Activated naive CD8-positive, alpha-beta T cell (primary cell): ENCODE data around the gene CCDC88A.
"Not testable (repeated sequence)": the region's sequence is repeated elsewhere in the genome, so short reads cannot be mapped to it uniquely, and the experiment has no call there.

Experiments
- H3K27ac Mint-ChIP-seq: one replicate; pipeline ENCODE4 v1.8.0; 2021; ENCODE audit warnings: mixed read lengths
- H3K27me3 Mint-ChIP-seq: one replicate; pipeline ENCODE4 v1.8.0; 2021; ENCODE audit warnings: mixed read lengths
- H3K36me3 Mint-ChIP-seq: one replicate; pipeline ENCODE4 v1.8.0; 2021; ENCODE audit warnings: mixed read lengths
- H3K4me1 Mint-ChIP-seq: one replicate; pipeline ENCODE4 v1.8.0; 2021; ENCODE audit warnings: low read depth, mixed read lengths
- H3K4me3 Mint-ChIP-seq: one replicate; pipeline ENCODE4 v1.8.0; 2021; ENCODE audit warnings: mild to moderate bottlenecking, mixed read lengths
- H3K9me3 Mint-ChIP-seq: one replicate; pipeline ENCODE4 v1.8.0; 2021; ENCODE audit warnings: low read depth, mixed read lengths

The CCDC88A gene

DNA sequence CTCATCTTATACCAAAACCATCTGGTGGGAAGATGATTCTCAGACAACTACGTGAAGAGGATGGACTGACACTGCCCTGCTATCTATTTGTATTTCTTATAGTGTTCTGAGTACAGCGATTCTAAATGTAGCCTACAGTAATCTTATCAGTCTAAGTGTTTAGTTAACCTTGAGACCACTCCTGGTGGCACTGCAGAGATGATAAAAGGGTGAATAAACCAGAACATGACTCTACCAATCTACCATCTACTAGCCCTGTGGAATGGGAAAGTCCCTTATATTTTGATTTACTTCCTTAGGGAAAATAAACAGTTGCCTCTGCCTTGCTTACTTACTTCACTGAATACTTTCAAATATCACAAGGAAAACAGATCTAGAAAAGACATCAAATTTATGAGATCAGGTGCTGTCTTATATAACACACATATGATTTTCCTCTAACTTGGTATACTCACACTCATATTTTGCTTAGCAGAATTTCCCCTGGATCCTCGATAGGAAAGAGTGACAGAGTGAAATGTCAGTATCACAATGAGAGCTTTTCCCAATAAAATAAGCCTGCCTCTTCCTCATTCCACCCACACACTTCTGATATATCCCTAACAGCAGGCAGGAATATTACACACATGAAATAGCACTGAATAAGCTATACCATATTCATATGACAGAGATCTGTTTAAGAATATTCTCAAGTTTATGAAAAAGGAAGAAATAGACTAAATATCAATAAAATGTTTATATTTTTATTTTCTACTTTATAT lies 92.0 kb downstream of the CCDC88A start:
- H3K27me3 Mint-ChIP-seq: no peaks in the 10 kb centered on the region
- peaks cover 3% of the 10 kb centered on the region for H3K9me3 Mint-ChIP-seq

DNA sequence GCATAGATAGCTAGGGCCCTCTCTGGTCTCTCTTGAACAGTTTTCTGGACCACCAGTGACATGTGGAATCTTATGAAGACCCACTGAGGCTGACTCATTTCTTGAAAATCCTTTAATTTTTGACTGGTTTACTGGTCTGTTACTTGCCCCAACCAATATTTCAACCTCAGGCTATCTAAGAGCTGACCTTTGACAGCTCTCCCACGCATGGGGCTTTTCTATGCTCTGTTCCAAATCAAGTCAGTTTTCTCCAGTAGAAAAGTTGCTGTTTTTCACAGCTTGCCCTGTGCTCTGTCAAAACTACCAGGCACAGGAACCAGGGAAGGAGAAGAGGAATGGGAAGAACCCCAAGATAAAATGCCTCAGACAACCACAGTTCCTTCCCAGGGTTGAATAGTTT lies 104.7 kb downstream of the CCDC88A start:
- Mint-ChIP-seq H3K4me1 (peaks cover 10% of the 10 kb centered on the region), H3K9me3 (no peaks in the 10 kb centered on the region), H3K4me3 (no peak overlapping the region), H3K27me3 (no peaks in the 10 kb centered on the region), H3K36me3 (peaks cover 14% of the 10 kb centered on the region), H3K27ac (no peak overlapping the region)

More for the DNA sequence above, 92.0 kb downstream of the CCDC88A start:
- H3K4me3 Mint-ChIP-seq: no peak overlapping the region
- H3K36me3 Mint-ChIP-seq: peaks cover 16% of the 10 kb centered on the region
- H3K27ac Mint-ChIP-seq: no peak overlapping the region
- no peaks in the 10 kb centered on the region for H3K4me1 Mint-ChIP-seq

DNA sequence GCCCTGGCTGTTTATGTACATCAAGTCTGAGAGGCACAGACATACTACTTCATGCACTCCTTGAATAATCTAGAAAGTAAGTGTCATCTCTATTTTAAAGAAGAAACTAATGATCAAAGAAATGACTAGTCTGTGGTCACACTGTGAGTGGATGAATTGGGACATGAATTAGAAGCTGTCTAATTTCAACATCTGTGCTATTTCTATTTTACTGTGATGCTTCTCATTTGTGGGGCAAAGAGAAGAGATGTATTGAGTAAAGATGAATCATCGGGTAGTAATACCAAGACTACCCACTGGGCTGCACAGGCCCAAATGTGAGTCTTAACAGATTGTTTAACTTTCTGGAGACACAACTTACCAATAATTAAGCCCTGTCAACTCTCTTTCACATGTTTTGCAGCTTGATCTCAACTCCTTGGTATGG lies 108.2 kb downstream of the CCDC88A start:
- H3K4me3 Mint-ChIP-seq: no peak overlapping the region
- H3K27ac Mint-ChIP-seq: peak overlapping the region; percentile 79
- no peaks in the 10 kb centered on the region for H3K9me3 Mint-ChIP-seq
- no peaks in the 10 kb centered on the region for H3K27me3 Mint-ChIP-seq
- H3K4me1 Mint-ChIP-seq: peaks cover 15% of the 10 kb centered on the region
- H3K36me3 Mint-ChIP-seq: peaks cover 17% of the 10 kb centered on the region

DNA sequence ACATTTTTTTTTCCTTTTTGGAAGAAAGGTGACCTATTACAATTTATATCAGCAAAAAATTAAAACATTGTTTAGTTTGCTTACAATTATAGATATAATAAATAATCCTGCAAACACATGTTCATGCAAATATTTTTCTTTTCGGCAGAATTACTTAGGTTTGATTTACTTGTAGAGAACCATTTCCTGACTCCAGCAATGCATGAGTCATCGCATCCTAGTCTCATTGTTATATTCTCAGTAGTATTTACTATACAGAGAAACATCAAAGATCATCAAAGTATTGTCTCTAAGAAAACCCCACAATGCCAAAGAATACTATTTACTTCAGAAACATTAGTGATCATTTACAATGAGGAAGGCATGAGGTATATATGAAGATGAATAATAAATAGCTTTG lies 110.2 kb downstream of the CCDC88A start:
- Mint-ChIP-seq H3K36me3 (peaks cover 15% of the 10 kb centered on the region), H3K4me1 (peaks cover 15% of the 10 kb centered on the region), H3K27ac (no peak overlapping the region), H3K27me3 (no peaks in the 10 kb centered on the region), H3K9me3 (no peaks in the 10 kb centered on the region), H3K4me3 (no peak overlapping the region)

DNA sequence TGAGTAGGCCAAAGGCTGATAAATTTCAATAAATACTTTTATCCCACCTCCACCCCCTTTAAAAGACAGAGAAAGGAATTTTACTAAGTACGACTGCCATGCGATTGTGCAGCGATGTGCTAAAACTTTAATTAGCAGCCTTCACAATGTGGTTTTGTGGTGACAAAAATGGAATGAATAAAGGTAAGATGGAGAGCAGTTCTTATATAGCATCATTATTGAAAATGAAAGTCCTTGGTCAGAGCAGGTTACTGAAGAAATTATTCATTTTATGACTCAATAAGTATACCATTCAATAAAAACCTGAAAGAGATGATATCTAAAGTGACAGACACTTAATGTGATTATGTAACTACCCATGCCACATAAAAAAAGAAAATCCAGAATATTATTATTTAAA lies 117.4 kb downstream of the CCDC88A start:
- H3K9me3 Mint-ChIP-seq: no peaks in the 10 kb centered on the region
- no peak overlapping the region for H3K27ac Mint-ChIP-seq
- no peaks in the 10 kb centered on the region for H3K27me3 Mint-ChIP-seq
- no peak overlapping the region for H3K4me3 Mint-ChIP-seq
- peaks cover 8% of the 10 kb centered on the region for H3K4me1 Mint-ChIP-seq
- H3K36me3 Mint-ChIP-seq: no peaks in the 10 kb centered on the region

DNA sequence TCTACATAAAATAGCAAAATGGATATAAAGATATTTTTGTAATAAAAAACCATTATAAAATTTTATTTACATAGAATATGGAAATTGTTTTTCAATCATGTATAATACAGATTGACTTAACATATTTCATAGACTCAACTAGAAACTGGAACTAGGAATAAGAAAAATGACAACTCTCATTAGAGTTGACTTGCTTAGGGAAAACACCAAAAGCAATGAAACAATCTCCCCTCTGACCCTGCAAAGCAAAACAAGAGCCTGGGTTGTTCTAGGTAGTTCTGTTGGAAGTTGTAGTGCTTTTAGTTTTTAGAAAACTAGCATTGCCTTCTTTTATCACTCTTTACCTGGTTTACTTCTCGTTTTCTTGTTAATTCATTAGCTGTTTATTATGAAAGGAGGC lies 118.4 kb downstream of the CCDC88A start:
- Mint-ChIP-seq H3K9me3 (no peaks in the 10 kb centered on the region), H3K27me3 (no peaks in the 10 kb centered on the region), H3K36me3 (no peaks in the 10 kb centered on the region)

DNA sequence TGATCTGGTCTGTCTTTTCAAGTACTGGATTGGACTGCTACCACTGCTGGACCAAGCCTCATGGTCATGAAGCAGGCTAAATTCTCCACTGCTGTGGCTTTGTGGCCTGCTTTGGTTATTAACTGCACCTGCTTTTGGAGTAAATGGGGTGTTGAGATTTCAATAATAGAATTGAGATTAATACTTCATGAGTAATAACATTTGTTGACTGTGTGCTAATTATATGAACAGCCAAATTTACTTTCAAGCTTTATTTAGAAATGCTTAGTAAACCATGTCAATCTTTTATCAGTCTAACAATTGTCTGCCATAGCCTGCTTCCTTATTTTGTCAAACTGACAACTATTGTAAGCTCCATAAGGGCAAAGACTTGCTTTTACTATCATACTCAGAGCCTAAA lies 123.3 kb downstream of the CCDC88A start:
- Mint-ChIP-seq H3K36me3 (no peaks in the 10 kb centered on the region), H3K4me1 (peaks cover 16% of the 10 kb centered on the region), H3K9me3 (no peaks in the 10 kb centered on the region), H3K27me3 (no peaks in the 10 kb centered on the region), H3K4me3 (no peak overlapping the region), H3K27ac (no peak overlapping the region)

More for the DNA sequence above, 118.4 kb downstream of the CCDC88A start:
- Mint-ChIP-seq H3K4me3 (no peak overlapping the region), H3K4me1 (peaks cover 8% of the 10 kb centered on the region), H3K27ac (no peak overlapping the region)

DNA sequence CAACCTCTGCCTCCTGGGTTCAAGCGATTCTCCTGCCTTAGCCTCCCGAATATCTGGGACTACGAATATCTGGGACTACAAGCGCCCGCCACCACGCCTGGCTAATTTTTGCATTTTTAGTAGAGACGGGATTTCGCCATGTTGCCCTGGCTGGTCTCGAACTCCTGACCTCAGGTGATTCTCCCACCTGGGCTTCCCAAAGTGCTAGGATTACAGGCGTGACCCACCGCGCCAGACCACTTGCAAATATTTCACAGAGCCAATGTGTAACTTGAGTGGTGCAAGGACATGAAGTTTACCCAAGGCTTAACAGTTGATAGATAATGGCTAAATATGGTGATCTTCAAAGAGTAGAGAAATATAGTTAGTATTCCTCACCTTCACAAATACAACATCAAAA lies 136.6 kb downstream of the CCDC88A start:
- H3K4me1 Mint-ChIP-seq: peaks cover 32% of the 10 kb centered on the region
- H3K27me3 Mint-ChIP-seq: no peaks in the 10 kb centered on the region
- peaks cover 4% of the 10 kb centered on the region for H3K36me3 Mint-ChIP-seq
- H3K9me3 Mint-ChIP-seq: no peaks in the 10 kb centered on the region
- H3K4me3 Mint-ChIP-seq: peak overlapping the region; percentile 93
- peak overlapping the region; percentile 78 for H3K27ac Mint-ChIP-seq

DNA sequence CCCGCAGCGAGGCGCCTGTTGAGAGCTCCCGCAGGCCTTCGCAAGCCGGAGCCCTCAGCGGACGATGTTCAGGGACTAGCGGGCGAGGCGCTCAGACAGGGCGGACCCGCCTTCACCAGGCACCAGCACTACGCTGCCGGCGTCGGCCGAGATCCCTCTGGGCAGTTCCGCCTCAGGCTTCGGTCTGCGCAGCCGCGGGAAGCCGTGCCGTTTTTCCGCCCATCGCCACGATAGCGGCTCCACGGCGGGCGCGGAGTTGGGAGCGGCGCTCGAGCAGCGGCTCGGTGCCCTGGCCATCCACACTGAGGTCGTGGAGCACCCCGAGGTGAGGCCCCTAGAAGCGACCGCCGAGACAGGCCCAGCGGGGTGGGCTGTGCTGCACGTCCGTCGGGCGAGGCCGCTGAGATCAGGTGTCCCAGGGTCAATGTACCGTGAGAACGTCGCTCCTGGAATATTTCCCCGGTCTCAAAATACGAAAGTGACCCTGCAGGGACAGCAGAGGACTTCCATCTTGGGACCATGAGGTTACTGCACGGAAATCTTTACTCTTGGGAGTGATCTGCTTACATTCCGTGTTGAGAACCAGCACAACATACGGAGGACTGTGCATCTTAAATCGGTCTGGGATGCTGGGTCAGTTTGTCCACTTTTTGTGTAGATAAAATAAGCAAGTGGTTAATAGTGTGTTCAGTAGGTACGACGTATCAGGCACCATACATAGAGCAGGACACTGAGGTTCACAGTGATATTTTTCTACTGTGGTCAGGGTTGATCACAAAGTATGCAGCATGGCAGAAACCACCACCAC lies 137.3 kb downstream of the CCDC88A start:
- peaks cover 4% of the 10 kb centered on the region for H3K36me3 Mint-ChIP-seq
- peaks cover 32% of the 10 kb centered on the region for H3K4me1 Mint-ChIP-seq
- no peaks in the 10 kb centered on the region for H3K27me3 Mint-ChIP-seq
- H3K4me3 Mint-ChIP-seq: peak overlapping the region; percentile 93
- H3K9me3 Mint-ChIP-seq: no peaks in the 10 kb centered on the region
- peak overlapping the region; percentile 95 for H3K27ac Mint-ChIP-seq

DNA sequence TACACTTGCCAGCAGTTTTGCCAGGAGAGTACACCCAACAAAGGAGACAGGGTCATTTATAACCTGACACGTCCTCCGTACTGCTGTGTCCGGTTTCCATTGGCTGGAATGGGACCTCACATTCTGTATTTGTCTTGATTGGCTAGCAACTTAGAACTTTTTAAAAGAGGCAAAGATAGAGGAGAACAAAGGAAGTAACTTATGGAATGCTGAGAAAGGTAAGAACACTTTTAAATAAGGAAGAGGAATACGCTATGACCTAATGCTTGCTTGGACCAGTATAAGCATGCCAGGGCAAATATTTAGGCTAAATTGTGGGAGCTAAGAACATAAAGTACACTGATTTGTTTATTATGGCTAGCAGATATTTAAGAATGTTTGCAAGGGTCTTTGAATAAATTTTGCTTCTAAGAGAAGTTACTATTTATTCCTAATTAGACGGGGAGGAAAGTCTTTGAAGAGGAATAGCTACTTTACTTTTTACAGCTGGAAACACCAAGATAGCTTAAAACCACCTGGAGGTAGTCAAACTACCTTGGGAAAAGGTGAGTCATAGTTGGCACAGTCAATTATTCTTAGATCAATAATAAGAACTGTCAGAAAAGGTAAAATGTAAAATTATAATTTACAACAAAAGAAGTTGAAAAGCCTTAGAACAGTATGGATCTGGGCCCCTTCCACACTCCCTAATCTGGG lies 138.7 kb downstream of the CCDC88A start:
- Mint-ChIP-seq H3K27ac (peak overlapping the region; percentile 80), H3K4me1 (peaks cover 27% of the 10 kb centered on the region), H3K4me3 (peak overlapping the region; percentile 62)
- H3K36me3 Mint-ChIP-seq, H3K27me3 Mint-ChIP-seq, H3K9me3 Mint-ChIP-seq: not testable (repeated sequence)

DNA sequence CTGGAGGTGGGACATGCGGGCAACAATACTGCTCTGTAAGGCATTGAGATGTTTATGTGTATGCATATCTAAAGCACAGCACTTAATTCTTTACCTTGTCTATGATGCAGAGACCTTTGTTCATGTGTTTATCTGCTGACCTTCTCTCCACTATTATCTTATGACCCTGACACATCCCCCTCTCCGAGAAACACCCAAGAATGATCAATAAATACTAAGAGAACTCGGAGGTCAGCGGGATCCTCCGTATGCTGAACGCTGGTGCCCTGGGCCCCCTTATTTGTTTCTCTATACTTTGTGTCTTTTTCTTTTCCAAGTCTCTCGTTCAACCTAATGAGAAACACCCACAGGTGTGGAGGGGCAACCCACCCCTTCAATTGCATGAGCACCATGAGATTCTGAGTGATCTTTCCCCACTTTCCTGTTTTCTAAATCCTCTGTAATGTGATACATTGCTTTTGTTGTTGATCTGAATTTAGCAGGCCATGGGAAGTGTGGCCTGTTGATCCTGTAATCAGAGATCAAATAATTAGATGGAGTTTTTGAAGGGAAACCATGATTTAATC lies 139.7 kb downstream of the CCDC88A start:
- H3K36me3 Mint-ChIP-seq, H3K27ac Mint-ChIP-seq, H3K9me3 Mint-ChIP-seq, H3K4me3 Mint-ChIP-seq, H3K27me3 Mint-ChIP-seq: not testable (repeated sequence)
- H3K4me1 Mint-ChIP-seq: peaks cover 26% of the 10 kb centered on the region

DNA sequence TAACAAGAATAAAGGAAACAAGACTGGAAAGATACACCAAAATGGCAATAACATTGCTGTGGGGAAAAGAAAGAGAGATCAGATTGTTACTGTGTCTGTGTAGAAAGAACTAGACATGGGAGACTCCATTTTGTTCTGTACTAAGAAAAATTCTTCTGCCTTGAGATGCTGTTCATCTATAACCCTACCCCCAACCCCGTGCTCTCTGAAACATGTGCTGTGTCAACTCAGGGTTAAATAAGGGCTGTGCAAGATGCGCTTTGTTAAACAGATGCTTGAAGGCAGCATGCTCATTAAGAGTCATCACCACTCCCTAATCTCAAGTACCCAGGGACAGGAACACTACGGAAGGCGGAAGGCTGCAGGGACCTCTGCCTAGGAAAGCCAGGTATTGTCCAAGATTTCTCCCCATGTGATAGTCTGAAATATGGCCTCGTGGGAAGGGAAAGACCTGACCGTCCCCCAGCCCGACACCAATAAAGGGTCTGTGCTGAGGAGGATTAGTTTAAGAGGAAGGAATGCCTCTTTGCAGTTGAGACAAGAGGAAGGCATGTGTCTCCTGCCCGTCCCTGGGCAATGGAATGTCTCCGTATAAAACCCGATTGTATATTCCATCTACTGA lies 140.3 kb downstream of the CCDC88A start:
- peaks cover 24% of the 10 kb centered on the region for H3K4me1 Mint-ChIP-seq
- H3K27ac Mint-ChIP-seq, H3K4me3 Mint-ChIP-seq, H3K9me3 Mint-ChIP-seq, H3K36me3 Mint-ChIP-seq, H3K27me3 Mint-ChIP-seq: not testable (repeated sequence)

DNA sequence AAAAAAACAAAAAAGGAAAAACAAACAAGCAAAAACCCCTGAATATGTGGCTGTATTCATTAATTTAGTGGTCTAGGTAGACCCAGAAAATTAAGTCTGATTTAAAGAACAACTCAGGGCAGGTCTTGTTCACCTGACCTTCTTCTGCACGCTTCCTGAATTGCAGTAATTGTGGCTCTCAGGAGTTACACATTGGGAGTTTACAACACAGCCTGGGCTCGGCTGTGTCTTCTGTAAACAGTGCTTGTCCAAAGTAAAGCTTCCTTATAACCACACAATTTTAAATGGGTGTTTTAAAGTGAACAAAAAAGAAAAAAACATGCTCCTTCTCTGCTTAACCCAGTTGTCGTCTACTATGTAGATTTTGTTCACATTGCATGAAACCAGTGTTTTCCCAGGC lies 142.3 kb downstream of the CCDC88A start:
- peaks cover 2% of the 10 kb centered on the region for H3K27me3 Mint-ChIP-seq
- H3K9me3 Mint-ChIP-seq: no peaks in the 10 kb centered on the region
- H3K4me3 Mint-ChIP-seq: no peak overlapping the region
- H3K4me1 Mint-ChIP-seq: peaks cover 10% of the 10 kb centered on the region
- H3K36me3 Mint-ChIP-seq: no peaks in the 10 kb centered on the region
- H3K27ac Mint-ChIP-seq: no peak overlapping the region

DNA sequence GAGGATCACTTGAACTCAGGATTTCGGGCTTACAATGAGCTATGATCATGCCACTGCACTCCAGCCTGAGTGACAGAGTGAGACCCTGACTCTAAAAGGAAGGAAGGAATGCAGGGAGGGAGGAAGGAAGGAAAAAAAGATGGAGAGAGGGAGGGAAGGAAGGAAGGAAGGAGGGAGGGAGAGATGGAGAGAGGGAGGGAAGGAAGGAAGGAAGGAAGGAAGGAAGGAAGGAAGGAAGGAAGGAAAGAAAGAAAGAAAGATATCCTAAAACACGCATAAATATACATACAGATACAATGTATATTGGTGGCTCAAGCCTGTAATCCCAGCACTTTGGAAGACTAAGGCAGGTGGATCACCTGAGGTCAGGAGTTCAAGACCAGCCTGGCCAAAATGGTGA lies 145.3 kb downstream of the CCDC88A start:
- not testable (repeated sequence) for H3K36me3 Mint-ChIP-seq, H3K27ac Mint-ChIP-seq, H3K27me3 Mint-ChIP-seq, H3K9me3 Mint-ChIP-seq, H3K4me3 Mint-ChIP-seq
- H3K4me1 Mint-ChIP-seq: peaks cover 13% of the 10 kb centered on the region
